C4-2B (cell line): Measurements from ENCODE around the gene NAPB.

Source experiments
- CTCF ChIP-seq: fragments of 450-650 bp; conservative IDR thresholded peaks from 2 replicates; pipeline ENCODE4 v1.5.1; 2017; ENCODE audit warnings: mild to moderate bottlenecking
- ZFX ChIP-seq: fragments of 450-650 bp; IDR thresholded peaks from 2 replicates; pipeline ENCODE4 v1.6.1; 2017

- no peak for TF ChIP-seq CTCF
- TF ChIP-seq ZFX = no peak
Observed at GRCh38 chr20:23401051-23401450, 20.2 kb downstream of the NAPB start.
